ENCODE measurements around the gene GIGYF2.

The GIGYF2 gene

GRCh38 chr2:232748038-232748437 is 50.9 kb downstream of the GIGYF2 start:
- Histone ChIP-seq H3K4me3 (ENCODE audit: low read depth, low read length) (no peak overlapping the region), H3K27me3 (replicated peaks) (no peaks in the 10 kb centered on the region), H3K36me3 (replicated peaks) (peaks cover 40% of the 10 kb centered on the region), H3K27ac (no peak overlapping the region)
- no peak for DNase-seq
- in situ Hi-C loops (cut with HindIII; ENCODE audit: low pct_ligation_motif_present, low sequenced_read_pairs) = no loop called here
- TF ChIP-seq CTCF (IDR thresholded peaks at IDR 0.05; ENCODE audit: low read depth, low read length, missing control alignments) = no peak

DNA sequence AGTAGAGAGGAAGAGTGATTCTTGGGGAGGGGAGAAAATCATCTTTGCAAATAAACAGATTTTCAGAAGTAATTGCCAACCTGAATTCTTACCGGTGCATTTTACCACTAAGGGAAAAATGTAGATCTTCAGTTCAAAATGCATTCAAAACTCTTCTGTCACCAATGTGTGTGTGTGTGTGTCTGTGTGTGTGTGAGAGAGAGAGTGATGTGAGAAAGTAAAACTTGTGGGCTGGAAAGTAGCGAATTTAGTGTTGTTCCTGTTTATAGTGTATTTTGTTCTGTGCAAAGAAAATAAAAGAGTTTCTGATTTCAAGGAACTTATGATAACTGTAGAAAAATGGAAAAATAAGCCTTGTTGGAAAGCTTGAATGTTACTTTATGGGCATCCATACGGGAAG is 52.2 kb downstream of the GIGYF2 start:
- Histone ChIP-seq H3K36me3 (replicated peaks) (peaks cover 42% of the 10 kb centered on the region), H3K27ac (no peak overlapping the region), H3K4me3 (ENCODE audit: low read depth, low read length) (no peak overlapping the region), H3K27me3 (replicated peaks) (no peaks in the 10 kb centered on the region)
- TF ChIP-seq CTCF (IDR thresholded peaks at IDR 0.05; ENCODE audit: low read depth, low read length, missing control alignments) = no peak
- in situ Hi-C loops (cut with HindIII; ENCODE audit: low pct_ligation_motif_present, low sequenced_read_pairs) = no loop called here
- no peak for DNase-seq

DNA sequence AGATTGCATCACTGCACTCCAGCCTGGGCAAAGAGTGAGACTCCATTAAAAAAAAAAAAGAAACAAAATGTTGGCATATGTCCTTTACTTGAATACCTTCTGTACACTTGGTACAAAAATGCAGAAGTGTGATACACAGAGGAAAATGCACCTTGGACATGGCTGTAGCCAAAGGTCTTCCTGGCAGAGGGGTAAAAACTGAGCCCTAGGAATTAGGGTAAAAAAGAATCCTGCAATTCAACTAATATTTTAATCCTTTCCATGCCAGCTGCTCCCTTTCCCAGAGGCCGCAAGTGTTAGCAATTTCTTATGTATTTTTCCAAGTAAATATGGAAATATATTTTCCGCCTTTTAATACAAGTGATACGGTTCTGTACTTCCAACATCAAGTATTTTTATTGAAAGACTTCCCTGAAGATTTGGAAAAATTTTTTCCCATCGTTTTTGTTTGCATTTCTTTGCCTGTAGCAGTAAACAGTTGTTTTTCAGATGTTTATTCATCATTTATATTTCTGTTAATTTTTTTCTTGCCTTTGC is 53.1 kb downstream of the GIGYF2 start:
- in situ Hi-C loops (cut with HindIII; ENCODE audit: low pct_ligation_motif_present, low sequenced_read_pairs) = no loop called here
- Histone ChIP-seq H3K36me3 (replicated peaks) (peaks cover 42% of the 10 kb centered on the region), H3K27ac (no peak overlapping the region), H3K4me3 (ENCODE audit: low read depth, low read length) (no peak overlapping the region), H3K27me3 (replicated peaks) (no peaks in the 10 kb centered on the region)
- TF ChIP-seq CTCF (IDR thresholded peaks at IDR 0.05; ENCODE audit: low read depth, low read length, missing control alignments) = no peak
- DNase-seq = no peak

- H3K36me3 ChIP-seq (replicated peaks) = peaks cover 26% of the 10 kb centered on the region
These were observed 60.8 kb downstream of the GIGYF2 start for GRCh38 chr2:232757905-232758304.

GRCh38 chr2:232761301-232761907 is 64.3 kb downstream of the GIGYF2 start:
- peak; percentile 32 for DNase-seq
- H3K27ac ChIP-seq = no peak overlapping the region

More at GRCh38 chr2:232757905-232758304, 60.8 kb downstream of the GIGYF2 start:
- in situ Hi-C loops (cut with HindIII; ENCODE audit: low pct_ligation_motif_present, low sequenced_read_pairs) = no loop called here
- no peak for DNase-seq
- H3K4me3 ChIP-seq (ENCODE audit: low read depth, low read length) = no peak overlapping the region
- H3K27ac ChIP-seq = no peak overlapping the region
- no peaks in the 10 kb centered on the region for H3K27me3 ChIP-seq (replicated peaks)
- TF ChIP-seq CTCF (IDR thresholded peaks at IDR 0.05; ENCODE audit: low read depth, low read length, missing control alignments) = no peak

More at GRCh38 chr2:232761301-232761907, 64.3 kb downstream of the GIGYF2 start:
- peaks cover 21% of the 10 kb centered on the region for H3K36me3 ChIP-seq (replicated peaks)
- TF ChIP-seq CTCF (IDR thresholded peaks at IDR 0.05; ENCODE audit: low read depth, low read length, missing control alignments) = peak; percentile 68
- no peak overlapping the region for H3K4me3 ChIP-seq (ENCODE audit: low read depth, low read length)
- no peaks in the 10 kb centered on the region for H3K27me3 ChIP-seq (replicated peaks)
- in situ Hi-C loops (cut with HindIII; ENCODE audit: low pct_ligation_motif_present, low sequenced_read_pairs) = no loop called here

All from brain microvascular endothelial cell (primary cell).